Measurements from ENCODE around the gene SOBP. TPM values are rescaled to one million over a fixed set of nuclear protein-coding genes. Genes with fewer than 3 reads are reported as not detected.

The SOBP gene
- total RNA-seq, 1 experiment from 2014 or later: 1.7 TPM

GRCh38 chr6:107600936-107601335 lies 111.0 kb downstream of the SOBP start:
- intact Hi-C loops (cut with micrococcal nuclease; ENCODE audit: unreplicated experiment): loop anchor here (2.0 kb wide), 1 partner anchor 40 kb away; no protein-coding TSS in a partner anchor
- H3K36me3 Mint-ChIP-seq (ENCODE audit: insufficient read depth, unreplicated experiment): no peaks in the 10 kb centered on the region
- H3K4me1 Mint-ChIP-seq (ENCODE audit: low read depth, unreplicated experiment): peaks cover 36% of the 10 kb centered on the region
- peak; percentile 66 for DNase-seq
- H3K4me3 Mint-ChIP-seq (ENCODE audit: low read depth, unreplicated experiment): no peak overlapping the region
- CTCF ChIA-PET: interaction anchor here (0.7 to 1.6 kb wide), 2 partner anchors 24 to 283 kb away, joined by 3 to 4 read pairs; no protein-coding TSS in a partner anchor
- H3K27ac Mint-ChIP-seq (ENCODE audit: unreplicated experiment): no peak overlapping the region
- H3K27me3 Mint-ChIP-seq (ENCODE audit: unreplicated experiment): no peaks in the 10 kb centered on the region
- no peak for TF ChIP-seq CTCF (IDR thresholded peaks at IDR 0.05; ENCODE audit: unreplicated experiment)
- BruUV-seq (replicated peaks): no TSS peak
- H3K9me3 Mint-ChIP-seq (ENCODE audit: low read depth, unreplicated experiment): no peaks in the 10 kb centered on the region

- TF ChIP-seq CTCF (IDR thresholded peaks at IDR 0.05; ENCODE audit: unreplicated experiment): no peak
- intact Hi-C loops (cut with micrococcal nuclease; ENCODE audit: unreplicated experiment): loop anchor here (2.0 kb wide), 1 partner anchor 39 kb away; no protein-coding TSS in a partner anchor
- Mint-ChIP-seq H3K27ac (ENCODE audit: unreplicated experiment) (no peak overlapping the region), H3K9me3 (ENCODE audit: low read depth, unreplicated experiment) (no peaks in the 10 kb centered on the region), H3K4me1 (ENCODE audit: low read depth, unreplicated experiment) (peaks cover 36% of the 10 kb centered on the region), H3K4me3 (ENCODE audit: low read depth, unreplicated experiment) (no peak overlapping the region), H3K27me3 (ENCODE audit: unreplicated experiment) (no peaks in the 10 kb centered on the region), H3K36me3 (ENCODE audit: insufficient read depth, unreplicated experiment) (no peaks in the 10 kb centered on the region)
- CTCF ChIA-PET: no interaction called here
- no peak for DNase-seq
- BruUV-seq (replicated peaks): no TSS peak
Measured at GRCh38 chr6:107601406-107601805, 111.5 kb downstream of the SOBP start.

GRCh38 chr6:107602321-107603005 lies 112.5 kb downstream of the SOBP start:
- no peaks in the 10 kb centered on the region for H3K9me3 Mint-ChIP-seq (ENCODE audit: low read depth, unreplicated experiment)
- H3K27ac Mint-ChIP-seq (ENCODE audit: unreplicated experiment): no peak overlapping the region
- intact Hi-C loops (cut with micrococcal nuclease; ENCODE audit: unreplicated experiment): no loop called here
- CTCF ChIA-PET: interaction anchor here (0.5 kb wide), 1 partner anchor 26 kb away, joined by 6 read pairs; no protein-coding TSS in a partner anchor
- TF ChIP-seq CTCF (IDR thresholded peaks at IDR 0.05; ENCODE audit: unreplicated experiment): no peak
- no TSS peak for BruUV-seq (replicated peaks)
- H3K4me3 Mint-ChIP-seq (ENCODE audit: low read depth, unreplicated experiment): no peak overlapping the region
- H3K36me3 Mint-ChIP-seq (ENCODE audit: insufficient read depth, unreplicated experiment): no peaks in the 10 kb centered on the region
- H3K4me1 Mint-ChIP-seq (ENCODE audit: low read depth, unreplicated experiment): peaks cover 36% of the 10 kb centered on the region
- no peak for DNase-seq
- no peaks in the 10 kb centered on the region for H3K27me3 Mint-ChIP-seq (ENCODE audit: unreplicated experiment)

DNA sequence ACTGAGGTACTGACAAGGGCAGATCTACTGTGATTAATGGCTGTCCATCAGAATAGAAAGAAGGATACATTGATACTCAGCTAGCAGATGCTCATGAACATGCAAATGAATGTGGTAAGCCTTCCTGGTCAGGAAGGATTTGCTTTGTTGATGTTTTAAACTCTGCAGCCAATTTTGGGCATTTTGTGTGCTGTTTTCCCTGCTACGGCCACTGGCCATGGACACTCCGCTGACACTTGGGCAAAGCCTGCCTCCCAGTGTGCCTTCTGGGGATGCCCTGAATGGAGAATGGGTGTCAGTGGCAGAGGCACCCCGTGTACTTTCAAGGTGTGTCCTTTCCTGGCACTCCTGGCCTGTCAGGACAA lies 113.1 kb downstream of the SOBP start:
- Mint-ChIP-seq H3K4me3 (ENCODE audit: low read depth, unreplicated experiment) (no peak overlapping the region), H3K4me1 (ENCODE audit: low read depth, unreplicated experiment) (peaks cover 36% of the 10 kb centered on the region), H3K36me3 (ENCODE audit: insufficient read depth, unreplicated experiment) (no peaks in the 10 kb centered on the region), H3K9me3 (ENCODE audit: low read depth, unreplicated experiment) (no peaks in the 10 kb centered on the region), H3K27me3 (ENCODE audit: unreplicated experiment) (no peaks in the 10 kb centered on the region), H3K27ac (ENCODE audit: unreplicated experiment) (no peak overlapping the region)
- intact Hi-C loops (cut with micrococcal nuclease; ENCODE audit: unreplicated experiment): no loop called here
- no TSS peak for BruUV-seq (replicated peaks)
- no peak for TF ChIP-seq CTCF (IDR thresholded peaks at IDR 0.05; ENCODE audit: unreplicated experiment)
- DNase-seq: no peak
- CTCF ChIA-PET: no interaction called here

Data from Calu3 (cell line).